Uterus (tissue), 4 donors: ENCODE measurements around the gene GALNT1. TPM values are rescaled to one million over a fixed set of nuclear protein-coding genes. Genes with fewer than 3 reads are reported as not detected.

ENCODE experiments used
- DNase-seq, 2 donors: peaks; one replicate each; pipeline ENCODE4 v3.0.0-alpha.2; 2019 to 2020
- H3K27ac ChIP-seq, 2 donors: fragments of 200-600 bp; sonication (generic); 1 replicate in 1 of 2; 2 replicates in 1 of 2; pipeline ENCODE4 v1.5.1; 2016 to 2018
- H3K27me3 ChIP-seq, 2 donors: fragments of 200-600 bp; sonication (generic); one replicate each; pipeline ENCODE4 v1.5.1; 2018 to 2019; ENCODE audit warnings: control low read depth in 1 of 2
- H3K36me3 ChIP-seq, 2 donors: fragments of 200-600 bp; sonication (generic); one replicate each; pipeline ENCODE4 v1.5.1; 2019; ENCODE audit warnings: control low read depth in 1 of 2
- H3K4me1 ChIP-seq, 2 donors: fragments of 200-600 bp; sonication (generic); one replicate each; pipeline ENCODE4 v1.5.1; 2018 to 2019; ENCODE audit warnings: control low read depth in 1 of 2
- H3K4me3 ChIP-seq, 2 donors: fragments of 200-600 bp; sonication (generic); 1 replicate in 1 of 2; 2 replicates in 1 of 2; pipeline ENCODE4 v1.5.1; 2018 to 2019; ENCODE audit warnings: mild to moderate bottlenecking in 1 of 2
- H3K9me3 ChIP-seq, 2 donors: fragments of 200-600 bp; sonication (generic); one replicate each; pipeline ENCODE4 v1.5.1; 2019; ENCODE audit warnings: control low read depth in 1 of 2
- POLR2A ChIP-seq, 2 donors: fragments of 450-650 bp; IDR thresholded peaks; one replicate each; pipeline ENCODE4 v1.6.1; 2016; ENCODE audit warnings: antibody characterized with exemption in 2 of 2, mild to moderate bottlenecking in 1 of 2, moderate library complexity in 1 of 2
- intact Hi-C: fragments of 100-400 bp; cut with DNase I; formaldehyde crosslinking; loops from one replicate; pipeline ENCODE4 v1.15.1; 2023; ENCODE audit warnings: low total_unique reads
- total RNA-seq, 4 donors: library from RNA; depleted of rRNA in 3 of 4; stranded (reverse); fragments of >200 nt in 3 of 4; gene quantifications; one replicate each; pipeline versions ENCODE4 v1.1.0 to v1.2.4, GENCODE V29; 2014 to 2023
- TF ChIP-seq, protein P1 (sequence below), 4 experiments: fragments of 200-600 bp in 2 of 4; fragments of 450-650 bp in 2 of 4; sonication (generic) in 2 of 4; IDR thresholded peaks; one replicate each; pipeline ENCODE4 v1.5.1; 2016 to 2019; ENCODE audit warnings: antibody characterized with exemption in 4 of 4, mild to moderate bottlenecking in 2 of 4, moderate library complexity in 1 of 4
- donor health status: DM: yes; HTN: yes; CAD: no.

Gene GALNT1
- total RNA-seq, 4 donors from 2014 or later, result 13.6 to 98.2 (median 33.3) TPM

DNA sequence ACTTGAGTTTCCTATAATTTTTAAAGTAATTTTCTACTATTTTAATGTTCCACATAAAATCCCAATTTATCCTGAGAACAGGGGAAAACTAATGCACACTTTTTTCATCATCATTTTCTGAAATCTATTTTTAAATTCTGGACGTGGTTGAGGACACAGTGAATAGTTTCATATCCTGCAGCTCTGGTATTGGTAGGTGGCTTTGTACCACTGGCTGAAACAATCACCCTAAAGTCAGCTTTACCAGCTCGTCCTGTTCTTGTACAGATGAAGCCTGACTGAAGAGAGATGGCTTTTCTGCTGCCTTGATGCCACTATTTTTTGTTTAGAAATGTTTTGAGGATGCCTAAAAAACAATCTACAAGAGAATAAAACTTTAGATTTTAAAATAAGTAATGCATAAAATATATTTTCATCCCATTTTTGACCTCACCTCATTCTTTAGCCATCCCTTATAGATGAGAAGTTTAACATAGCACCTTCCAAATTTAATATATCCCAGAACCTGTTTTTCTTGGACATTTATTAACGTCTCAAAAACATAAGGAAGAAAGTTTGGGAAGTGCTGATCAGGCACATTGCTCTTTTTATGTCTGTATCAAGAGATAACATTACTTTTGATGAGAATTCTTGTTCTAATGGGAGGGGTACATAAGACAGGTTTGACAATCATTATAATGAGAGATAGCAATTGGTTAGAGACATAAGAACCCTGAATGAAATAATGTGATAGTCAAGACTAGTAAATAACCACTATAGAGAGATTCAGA, 80.9 kb downstream of the GALNT1 start:
- Histone ChIP-seq H3K4me3 (no peak overlapping the region), H3K27me3 (no peaks in the 10 kb centered on the region), H3K4me1 (no peaks in the 10 kb centered on the region), H3K27ac (no peak overlapping the region), H3K9me3 (no peaks in the 10 kb centered on the region), H3K36me3 (no peaks in the 10 kb centered on the region)
- DNase-seq, result no peak
- TF ChIP-seq, protein P1, sequence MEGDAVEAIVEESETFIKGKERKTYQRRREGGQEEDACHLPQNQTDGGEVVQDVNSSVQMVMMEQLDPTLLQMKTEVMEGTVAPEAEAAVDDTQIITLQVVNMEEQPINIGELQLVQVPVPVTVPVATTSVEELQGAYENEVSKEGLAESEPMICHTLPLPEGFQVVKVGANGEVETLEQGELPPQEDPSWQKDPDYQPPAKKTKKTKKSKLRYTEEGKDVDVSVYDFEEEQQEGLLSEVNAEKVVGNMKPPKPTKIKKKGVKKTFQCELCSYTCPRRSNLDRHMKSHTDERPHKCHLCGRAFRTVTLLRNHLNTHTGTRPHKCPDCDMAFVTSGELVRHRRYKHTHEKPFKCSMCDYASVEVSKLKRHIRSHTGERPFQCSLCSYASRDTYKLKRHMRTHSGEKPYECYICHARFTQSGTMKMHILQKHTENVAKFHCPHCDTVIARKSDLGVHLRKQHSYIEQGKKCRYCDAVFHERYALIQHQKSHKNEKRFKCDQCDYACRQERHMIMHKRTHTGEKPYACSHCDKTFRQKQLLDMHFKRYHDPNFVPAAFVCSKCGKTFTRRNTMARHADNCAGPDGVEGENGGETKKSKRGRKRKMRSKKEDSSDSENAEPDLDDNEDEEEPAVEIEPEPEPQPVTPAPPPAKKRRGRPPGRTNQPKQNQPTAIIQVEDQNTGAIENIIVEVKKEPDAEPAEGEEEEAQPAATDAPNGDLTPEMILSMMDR (IDR thresholded peaks at IDR 0.05), result no peak
- no peak for TF ChIP-seq POLR2A (IDR thresholded peaks at IDR 0.05)
- intact Hi-C loops, result no loop called here

DNA sequence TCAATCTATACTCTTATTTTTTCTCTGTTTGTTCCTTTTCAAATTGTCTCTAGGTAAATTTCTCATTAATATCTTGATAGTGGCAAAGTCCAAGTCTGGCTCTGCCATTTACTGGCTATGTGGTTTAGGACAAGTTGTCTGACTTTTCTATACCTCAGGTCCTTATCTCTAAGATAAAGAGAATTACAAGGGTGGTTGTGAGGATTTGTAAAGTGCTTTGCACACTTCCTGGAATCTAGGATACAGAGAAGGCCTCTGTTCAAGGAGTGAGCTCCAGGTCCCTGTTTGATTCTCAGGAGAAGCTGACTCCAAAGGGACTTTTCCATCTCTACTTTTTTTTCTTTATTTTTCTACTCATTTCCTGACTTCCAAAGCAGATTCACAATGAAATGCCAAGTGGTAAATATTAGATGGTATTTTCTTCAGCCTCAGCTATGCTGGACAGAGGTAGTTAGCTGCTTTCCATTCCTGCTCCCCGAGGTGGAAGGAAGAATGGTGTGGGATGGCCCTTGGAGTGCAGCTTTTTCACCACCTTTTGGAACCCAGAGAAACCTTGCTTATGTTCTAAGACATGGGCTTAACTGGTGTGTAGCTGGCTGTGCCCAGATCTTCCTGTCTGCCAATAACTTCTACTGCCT, 90.5 kb downstream of the GALNT1 start:
- TF ChIP-seq POLR2A (IDR thresholded peaks at IDR 0.05), result no peak
- TF ChIP-seq, protein P1 (IDR thresholded peaks at IDR 0.05), result no peak
- H3K4me1 ChIP-seq, result no peaks in the 10 kb centered on the region
- H3K27ac ChIP-seq, result no peak overlapping the region
- no peaks in the 10 kb centered on the region for H3K36me3 ChIP-seq
- no peaks in the 10 kb centered on the region for H3K9me3 ChIP-seq
- DNase-seq, result no peak
- no peak overlapping the region for H3K4me3 ChIP-seq
- H3K27me3 ChIP-seq, result no peaks in the 10 kb centered on the region
- intact Hi-C loops, result no loop called here

DNA sequence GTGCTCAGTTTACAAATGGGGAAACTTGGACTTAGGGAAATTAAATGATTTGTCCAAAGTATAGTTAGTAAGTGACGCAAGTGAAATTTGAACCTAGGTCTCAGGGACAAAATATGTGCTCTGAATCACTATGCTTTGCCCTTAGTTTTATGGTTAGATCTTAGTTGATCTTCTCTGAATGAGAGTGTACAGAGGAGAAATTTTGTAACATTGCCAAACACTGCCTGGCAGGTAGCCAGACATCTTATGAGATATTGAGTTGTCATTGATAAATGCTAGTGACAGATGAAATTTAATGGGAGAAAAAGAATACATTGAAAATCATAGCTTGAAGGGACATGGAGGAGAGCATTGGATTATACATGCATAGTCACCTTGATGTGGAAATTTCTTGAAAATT, 91.4 kb downstream of the GALNT1 start:
- intact Hi-C loops, result no loop called here
- H3K36me3 ChIP-seq, result no peaks in the 10 kb centered on the region
- H3K27me3 ChIP-seq, result no peaks in the 10 kb centered on the region
- no peaks in the 10 kb centered on the region for H3K9me3 ChIP-seq
- H3K4me1 ChIP-seq, result no peaks in the 10 kb centered on the region
- TF ChIP-seq, protein P1 (IDR thresholded peaks at IDR 0.05), result no peak
- TF ChIP-seq POLR2A (IDR thresholded peaks at IDR 0.05), result no peak
- H3K4me3 ChIP-seq, result no peak overlapping the region
- H3K27ac ChIP-seq, result no peak overlapping the region
- DNase-seq, result no peak

DNA sequence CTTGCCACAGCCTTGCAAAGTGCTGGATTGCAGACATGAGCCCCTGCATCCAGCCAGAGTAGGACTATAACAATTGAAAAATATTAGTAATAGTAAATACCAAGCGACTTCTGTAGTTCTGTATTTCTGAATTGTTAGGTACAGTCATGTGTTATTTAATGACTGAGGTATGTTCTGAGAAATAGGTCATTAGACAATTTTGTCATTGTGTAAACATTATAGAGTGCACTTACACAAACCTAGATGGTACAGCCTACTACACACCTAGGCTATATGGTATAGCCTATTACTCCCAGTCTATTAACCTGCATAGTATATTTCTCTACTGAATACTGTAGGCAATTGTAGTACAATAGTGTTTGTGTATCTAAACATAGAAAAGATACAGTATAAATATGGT, 92.1 kb downstream of the GALNT1 start:
- H3K9me3 ChIP-seq, result no peaks in the 10 kb centered on the region
- no peak overlapping the region for H3K4me3 ChIP-seq
- no peaks in the 10 kb centered on the region for H3K27me3 ChIP-seq
- no peak for DNase-seq
- intact Hi-C loops, result no loop called here
- TF ChIP-seq, protein P1 (IDR thresholded peaks at IDR 0.05), result no peak
- no peak for TF ChIP-seq POLR2A (IDR thresholded peaks at IDR 0.05)
- no peaks in the 10 kb centered on the region for H3K36me3 ChIP-seq
- no peak overlapping the region for H3K27ac ChIP-seq
- no peaks in the 10 kb centered on the region for H3K4me1 ChIP-seq

DNA sequence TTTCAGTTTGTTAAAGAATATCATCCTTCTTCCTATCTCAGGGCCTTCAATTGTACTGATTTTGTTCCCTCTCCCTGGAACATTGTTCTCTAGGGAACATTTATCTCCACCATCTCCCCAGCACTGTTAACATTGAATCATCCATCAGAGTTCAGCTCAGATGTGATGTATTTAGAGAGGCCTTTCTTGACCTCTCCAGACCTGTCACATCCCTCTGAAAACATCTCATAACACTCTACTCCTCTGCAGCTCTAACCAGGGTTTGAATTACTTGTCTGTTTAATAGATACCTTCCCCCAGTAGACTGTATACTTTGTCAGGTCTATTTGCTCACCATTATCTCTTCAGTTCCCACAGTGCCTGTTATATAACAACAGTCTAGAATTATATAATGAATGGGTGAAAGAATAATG, 98.6 kb downstream of the GALNT1 start:
- H3K27ac ChIP-seq, result no peak overlapping the region

More for the DNA sequence above, 98.6 kb downstream of the GALNT1 start:
- Histone ChIP-seq H3K27me3 (no peaks in the 10 kb centered on the region), H3K4me1 (no peaks in the 10 kb centered on the region), H3K9me3 (no peaks in the 10 kb centered on the region), H3K36me3 (no peaks in the 10 kb centered on the region), H3K4me3 (no peak overlapping the region)
- intact Hi-C loops, result no loop called here
- TF ChIP-seq, protein P1 (IDR thresholded peaks at IDR 0.05), result no peak
- TF ChIP-seq POLR2A (IDR thresholded peaks at IDR 0.05), result no peak
- DNase-seq, result no peak
